ENCODE measurements around the gene AXIN1.
"Not testable (repeated sequence)": the region's sequence is repeated elsewhere in the genome, so short reads cannot be mapped to it uniquely, and the experiment has no call there.

Gene AXIN1, protein sequence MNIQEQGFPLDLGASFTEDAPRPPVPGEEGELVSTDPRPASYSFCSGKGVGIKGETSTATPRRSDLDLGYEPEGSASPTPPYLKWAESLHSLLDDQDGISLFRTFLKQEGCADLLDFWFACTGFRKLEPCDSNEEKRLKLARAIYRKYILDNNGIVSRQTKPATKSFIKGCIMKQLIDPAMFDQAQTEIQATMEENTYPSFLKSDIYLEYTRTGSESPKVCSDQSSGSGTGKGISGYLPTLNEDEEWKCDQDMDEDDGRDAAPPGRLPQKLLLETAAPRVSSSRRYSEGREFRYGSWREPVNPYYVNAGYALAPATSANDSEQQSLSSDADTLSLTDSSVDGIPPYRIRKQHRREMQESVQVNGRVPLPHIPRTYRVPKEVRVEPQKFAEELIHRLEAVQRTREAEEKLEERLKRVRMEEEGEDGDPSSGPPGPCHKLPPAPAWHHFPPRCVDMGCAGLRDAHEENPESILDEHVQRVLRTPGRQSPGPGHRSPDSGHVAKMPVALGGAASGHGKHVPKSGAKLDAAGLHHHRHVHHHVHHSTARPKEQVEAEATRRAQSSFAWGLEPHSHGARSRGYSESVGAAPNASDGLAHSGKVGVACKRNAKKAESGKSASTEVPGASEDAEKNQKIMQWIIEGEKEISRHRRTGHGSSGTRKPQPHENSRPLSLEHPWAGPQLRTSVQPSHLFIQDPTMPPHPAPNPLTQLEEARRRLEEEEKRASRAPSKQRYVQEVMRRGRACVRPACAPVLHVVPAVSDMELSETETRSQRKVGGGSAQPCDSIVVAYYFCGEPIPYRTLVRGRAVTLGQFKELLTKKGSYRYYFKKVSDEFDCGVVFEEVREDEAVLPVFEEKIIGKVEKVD

DNA sequence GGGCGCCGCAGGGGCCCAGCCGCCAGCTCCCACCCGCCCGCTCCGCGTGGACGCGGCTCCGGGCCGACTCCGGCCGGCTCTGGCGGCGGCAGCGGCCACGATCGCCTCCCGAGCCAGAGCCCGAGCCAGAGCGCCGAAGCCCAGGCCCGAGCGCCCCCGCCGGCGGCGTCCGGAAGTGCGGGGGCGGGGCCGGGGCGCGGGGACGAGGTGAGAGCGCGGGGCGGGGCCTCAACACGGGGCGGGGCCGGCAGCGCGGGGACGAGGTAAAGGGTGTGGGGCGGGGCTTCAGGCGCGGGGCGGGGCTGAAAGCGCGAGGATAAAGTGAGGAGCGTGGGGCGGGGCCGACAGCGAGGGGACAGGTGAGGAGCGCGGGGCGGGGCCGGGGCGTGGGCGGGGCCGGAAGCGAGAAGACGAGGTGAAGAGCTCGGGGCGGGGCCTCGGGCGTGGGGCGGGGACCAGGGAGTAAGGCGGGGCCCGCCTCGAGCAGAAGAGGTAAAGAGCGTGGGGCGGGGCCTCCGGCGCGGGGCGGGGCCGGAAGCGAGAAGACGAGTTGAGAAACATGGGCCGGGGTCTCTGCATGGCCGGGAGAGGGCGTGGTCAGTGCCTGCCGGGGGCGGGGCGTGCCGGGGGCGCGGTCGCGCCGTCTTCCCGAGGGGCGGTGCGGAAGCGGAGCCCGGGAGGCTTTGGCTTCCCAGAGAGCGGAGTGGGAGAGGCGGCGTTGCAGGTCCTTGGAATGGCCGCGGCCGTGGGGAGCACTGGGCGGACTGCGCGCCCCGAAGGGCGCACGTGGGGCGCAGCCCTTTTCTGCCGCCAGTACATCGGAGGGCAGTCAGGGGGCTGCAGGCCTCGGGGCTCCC is at the start of gene AXIN1:
Gene AXIN1, minus strand, starts transcription at position 177 of the 857 bp plus-strand sequence. CDS start 5,698 bp downstream, outside the sequence.
- DNase-seq (ENCODE audit: low spot score) = peak; percentile 96

DNA sequence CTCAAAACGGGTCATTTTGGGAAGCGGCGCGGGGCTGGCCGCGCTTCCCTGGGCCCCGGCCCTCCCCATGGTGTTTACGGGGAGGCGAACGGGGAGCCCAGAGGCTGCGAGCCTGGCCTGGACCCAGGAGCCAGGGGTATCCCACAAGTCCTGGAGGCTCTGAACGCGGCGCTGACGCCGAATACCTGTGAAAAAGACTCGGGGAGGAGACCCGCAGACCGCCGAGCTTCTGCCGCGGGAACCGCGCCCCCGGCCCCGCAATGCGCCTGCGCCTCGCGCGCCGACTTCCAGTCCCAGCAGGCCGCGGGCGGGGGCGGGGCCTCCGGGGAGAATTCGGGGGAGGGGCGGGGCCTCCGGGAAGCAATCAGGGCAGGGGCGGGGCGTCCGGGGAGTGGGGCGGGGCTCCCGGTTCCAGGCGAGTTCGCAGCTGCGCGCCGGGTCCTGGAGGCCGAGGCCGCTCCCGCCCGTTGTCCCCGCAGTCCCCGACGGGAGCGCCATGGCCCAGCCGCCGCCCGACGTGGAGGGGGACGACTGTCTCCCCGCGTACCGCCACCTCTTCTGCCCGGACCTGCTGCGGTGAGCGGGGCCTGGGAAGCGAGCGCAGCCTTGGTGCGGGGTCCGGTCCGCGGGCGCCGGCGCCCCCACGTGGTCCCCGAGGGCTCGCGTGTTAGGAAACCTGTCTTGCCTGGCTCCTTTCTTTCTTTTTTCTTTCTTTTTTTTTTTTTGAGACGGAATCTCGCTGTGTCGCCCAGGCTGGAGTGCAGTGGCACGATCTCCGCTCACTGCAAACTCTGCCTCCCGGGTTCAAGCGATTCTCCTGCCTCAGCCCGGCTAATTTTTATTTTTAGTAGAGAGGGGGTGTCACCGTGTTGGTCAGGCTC is 49.2 kb upstream of the AXIN1 start, which contains the start of gene DECR2:
Gene DECR2, plus strand, starts transcription at position 418 of the 881 bp plus-strand sequence. Its CDS starts 79 bp downstream, at position 497.
- peak; percentile 82 for DNase-seq (ENCODE audit: low spot score)

DNA sequence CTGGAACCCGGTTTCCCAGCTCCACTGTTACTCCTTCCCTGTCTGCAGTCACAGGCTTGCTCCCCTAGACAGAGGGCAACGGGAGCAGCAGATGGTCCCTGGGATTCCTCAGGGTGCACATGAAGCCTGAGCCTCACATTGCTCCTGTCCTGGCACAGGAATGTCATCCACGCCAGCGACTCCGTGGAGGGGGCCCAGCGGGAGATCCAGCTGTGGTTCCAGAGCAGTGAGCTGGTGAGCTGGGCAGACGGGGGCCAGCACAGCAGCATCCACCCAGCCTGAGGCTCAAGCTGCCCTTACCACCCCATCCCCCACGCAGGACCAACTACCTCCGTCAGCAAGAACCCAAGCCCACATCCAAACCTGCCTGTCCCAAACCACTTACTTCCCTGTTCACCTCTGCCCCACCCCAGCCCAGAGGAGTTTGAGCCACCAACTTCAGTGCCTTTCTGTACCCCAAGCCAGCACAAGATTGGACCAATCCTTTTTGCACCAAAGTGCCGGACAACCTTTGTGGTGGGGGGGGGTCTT is 47.6 kb upstream of the AXIN1 start:
- DNase-seq (ENCODE audit: low spot score) = no peak

DNA sequence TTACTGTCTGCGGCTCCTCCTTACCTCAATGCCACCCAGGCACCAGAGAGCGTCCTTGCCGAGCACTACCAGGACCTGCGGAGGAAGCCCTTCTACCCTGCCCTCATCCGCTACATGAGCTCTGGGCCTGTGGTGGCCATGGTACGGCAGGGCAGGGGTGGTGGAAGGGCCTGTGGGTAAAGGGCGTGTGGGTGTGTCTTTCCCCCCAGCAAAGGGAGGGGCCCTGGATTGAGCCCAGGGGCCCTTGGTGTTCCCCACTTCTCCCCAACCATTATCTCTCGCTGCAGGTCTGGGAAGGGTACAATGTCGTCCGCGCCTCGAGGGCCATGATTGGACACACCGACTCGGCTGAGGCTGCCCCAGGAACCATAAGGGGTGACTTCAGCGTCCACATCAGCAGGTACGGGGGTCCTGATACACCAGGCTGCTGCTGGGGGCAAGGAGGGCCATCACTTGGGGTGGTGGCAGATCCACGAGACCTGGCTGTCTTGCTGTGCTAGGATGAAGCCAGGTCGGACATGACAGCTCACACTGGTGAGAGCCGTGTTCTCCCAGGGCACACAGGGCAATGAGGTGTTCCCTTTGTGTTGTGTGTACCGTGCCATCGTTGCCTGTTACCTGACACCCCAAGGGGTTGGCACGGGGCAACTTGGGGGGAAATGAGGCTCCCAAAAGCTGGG is 47.0 kb upstream of the AXIN1 start:
- DNase-seq (ENCODE audit: low spot score) = no peak

DNA sequence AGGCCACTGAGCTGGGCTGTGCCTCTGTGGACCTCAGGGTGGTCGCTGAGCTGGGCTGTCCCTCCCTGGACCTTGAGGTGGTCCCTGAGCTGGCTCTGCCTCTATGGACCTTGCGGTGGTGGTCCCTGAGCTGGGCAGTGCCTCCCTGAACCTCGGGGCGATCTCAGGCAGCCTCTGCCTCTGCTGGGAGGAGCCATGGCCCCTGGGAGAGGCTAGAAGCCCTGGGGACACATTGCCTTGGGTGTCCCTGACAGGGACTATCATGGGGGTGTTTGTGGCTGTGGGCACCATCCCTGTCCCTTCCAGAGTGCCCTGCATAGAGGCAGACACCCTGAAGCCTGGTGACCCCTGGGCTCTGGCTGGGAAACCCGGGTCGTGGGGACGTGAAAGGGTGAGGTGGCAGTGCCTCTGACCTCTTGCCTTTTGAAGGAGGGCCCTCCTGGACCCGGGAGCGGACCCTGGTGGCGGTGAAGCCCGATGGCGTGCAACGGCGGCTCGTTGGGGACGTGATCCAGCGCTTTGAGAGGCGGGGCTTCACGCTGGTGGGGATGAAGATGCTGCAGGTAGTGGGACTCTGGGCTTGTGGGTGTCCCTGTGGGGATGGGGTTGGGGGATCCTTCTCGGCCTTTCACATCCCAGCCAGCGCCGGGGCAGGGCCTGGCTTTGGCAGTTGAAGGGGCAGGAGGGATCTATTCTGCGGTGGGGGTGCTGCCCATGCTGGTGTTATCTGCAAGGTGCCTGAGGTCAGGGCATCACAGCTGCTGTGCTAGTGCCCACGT is 46.2 kb upstream of the AXIN1 start:
- no peak for DNase-seq (ENCODE audit: low spot score)

DNA sequence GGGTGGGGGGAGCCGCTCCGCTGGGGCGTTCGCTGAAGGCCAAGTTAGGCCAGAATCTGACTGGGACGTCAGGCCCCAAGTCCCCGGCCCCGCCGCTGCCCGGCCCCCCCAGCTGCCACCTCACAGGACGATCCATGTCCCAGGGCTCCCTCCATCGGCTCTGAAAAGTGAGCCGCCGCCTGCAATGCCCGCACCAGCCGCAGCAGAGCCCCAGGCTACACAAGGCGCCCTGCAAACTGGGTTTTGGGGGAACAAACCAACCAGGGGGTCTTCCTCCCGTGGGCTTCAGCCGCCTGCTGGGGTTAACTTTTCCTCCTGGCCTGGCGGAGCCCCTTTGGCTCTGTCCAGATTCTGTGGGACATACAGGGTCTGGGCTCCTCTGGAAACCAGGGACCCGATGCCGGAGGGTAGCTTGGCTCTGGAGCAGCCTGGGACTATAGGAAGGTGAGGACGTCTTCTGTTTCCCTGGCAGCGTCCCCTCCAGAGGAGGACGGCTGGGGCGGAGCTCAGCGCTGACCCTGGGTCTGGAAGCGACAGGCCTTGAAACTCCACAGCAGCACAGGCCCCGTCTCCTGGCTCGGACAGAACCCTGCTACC is 45.3 kb upstream of the AXIN1 start:
- peak; percentile 77 for DNase-seq (ENCODE audit: low spot score)

DNA sequence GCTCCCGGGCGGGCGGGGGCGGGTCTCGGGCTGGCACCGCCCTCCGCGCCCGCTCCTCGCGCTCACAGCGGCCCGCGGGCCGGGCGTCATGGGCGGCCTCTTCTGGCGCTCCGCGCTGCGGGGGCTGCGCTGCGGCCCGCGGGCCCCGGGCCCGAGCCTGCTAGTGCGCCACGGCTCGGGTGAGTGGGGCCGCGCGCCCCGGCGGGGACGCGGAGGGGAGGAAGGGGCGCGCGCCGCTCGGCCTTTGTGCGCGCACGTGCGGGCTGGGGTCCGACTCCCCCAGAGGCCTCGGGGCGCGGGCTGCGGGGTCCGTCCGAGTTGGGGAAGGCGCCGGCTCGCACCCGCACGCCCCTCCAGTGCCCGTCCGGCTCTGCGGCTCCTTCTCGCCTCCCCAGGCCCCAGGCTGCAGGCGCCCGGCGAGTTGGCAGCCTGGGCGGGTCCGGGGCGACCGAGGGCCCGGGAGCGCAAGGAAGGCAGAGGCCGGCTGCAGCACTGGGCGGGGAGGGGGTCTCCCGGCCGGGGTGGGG is 44.7 kb upstream of the AXIN1 start, which contains the start of gene NME4:
Gene NME4, plus strand, starts transcription at position 65 of the 527 bp plus-strand sequence. Its CDS starts 24 bp downstream, at position 89.
- no peak for DNase-seq (ENCODE audit: low spot score)

DNA sequence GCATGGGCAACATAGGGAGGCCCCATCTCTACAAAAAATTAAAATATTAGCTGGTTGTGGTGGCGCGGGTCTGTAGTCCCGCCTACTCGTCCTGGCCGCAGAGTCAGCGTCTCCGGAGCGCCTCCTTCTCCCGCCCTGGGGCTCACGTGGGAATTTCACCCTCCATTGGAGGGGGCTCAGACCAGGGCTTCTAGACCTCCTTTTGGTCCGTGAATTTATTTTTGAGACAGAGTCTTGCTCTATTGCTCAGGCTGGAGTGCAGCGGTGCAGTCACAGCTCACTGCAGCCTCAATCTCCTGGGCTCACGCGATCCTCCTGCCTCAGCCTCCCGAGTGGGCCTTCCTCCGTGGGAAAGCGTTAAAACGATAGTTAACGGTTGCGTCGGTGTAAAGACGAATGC is 44.1 kb upstream of the AXIN1 start:
- no peak for DNase-seq (ENCODE audit: low spot score)

DNA sequence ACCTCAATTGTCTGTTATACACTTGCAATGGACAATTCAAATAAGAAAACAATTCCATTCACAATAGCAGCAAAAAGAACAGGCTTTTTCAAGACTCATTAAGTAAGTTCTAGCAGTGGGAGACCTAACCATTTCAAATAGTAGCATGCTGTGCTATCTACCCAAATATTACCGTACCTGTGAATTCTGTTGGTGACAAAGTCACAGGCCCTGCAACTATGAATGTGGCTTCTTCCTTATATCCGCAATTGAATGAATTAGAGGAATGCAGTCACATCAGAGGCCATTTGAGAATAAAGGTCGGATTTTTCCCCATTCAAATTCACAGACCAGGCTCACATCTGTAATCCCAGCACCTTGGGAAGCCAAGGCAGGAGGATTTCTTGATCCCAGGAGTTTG is 43.7 kb upstream of the AXIN1 start:
- no peak for DNase-seq (ENCODE audit: low spot score)

DNA sequence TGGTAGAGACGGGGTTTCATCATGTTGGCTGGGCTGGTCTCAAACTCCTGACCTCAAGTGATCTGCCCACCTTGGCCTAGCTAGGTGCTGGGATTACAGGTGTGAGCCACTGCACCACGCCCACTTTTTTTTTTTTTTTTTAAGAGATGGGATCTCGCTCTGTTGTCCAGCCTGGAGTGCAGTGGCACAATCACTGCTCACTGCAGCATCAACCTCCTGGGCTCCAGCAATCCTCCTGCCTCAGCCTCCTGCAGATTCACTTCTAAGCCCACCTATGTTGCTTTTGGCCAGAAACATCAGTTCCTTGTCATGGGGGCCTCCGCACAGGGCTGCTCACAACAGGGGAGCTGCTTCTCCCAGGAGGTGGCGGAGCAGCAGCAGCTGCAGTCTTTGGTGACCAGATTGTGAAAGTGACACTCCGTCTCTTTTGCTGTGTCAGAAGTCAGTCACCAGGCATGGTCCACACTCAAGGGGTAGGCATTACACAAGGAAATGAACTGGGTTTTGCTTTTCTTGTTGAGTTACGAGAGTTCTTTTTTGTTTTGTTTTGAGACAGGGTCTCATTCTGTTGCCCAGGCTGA is 40.0 kb upstream of the AXIN1 start:
- no peak for DNase-seq (ENCODE audit: low spot score)

DNA sequence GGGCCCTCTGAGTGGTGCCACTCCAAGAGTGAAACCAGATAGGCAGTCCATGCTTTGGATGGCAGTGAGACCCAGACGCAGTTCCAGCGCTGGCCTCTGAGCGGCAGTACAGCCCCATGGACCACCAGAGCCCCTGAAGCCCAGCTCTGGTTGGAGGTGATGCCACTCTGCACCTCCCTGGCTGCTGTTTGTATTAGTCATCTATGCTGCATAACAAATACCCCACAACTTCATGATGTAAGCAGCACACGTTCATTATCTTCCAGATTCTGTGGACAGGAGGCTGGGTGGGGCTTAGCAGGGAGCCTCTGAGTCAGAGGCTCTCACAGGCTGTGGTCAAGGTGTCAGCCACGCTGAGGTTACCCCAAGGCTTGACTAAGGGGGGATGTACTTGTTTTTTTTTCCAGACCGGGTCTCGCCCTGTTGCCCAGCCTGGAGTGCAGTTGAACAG is 39.4 kb upstream of the AXIN1 start:
- peak; percentile 45 for DNase-seq (ENCODE audit: low spot score)

DNA sequence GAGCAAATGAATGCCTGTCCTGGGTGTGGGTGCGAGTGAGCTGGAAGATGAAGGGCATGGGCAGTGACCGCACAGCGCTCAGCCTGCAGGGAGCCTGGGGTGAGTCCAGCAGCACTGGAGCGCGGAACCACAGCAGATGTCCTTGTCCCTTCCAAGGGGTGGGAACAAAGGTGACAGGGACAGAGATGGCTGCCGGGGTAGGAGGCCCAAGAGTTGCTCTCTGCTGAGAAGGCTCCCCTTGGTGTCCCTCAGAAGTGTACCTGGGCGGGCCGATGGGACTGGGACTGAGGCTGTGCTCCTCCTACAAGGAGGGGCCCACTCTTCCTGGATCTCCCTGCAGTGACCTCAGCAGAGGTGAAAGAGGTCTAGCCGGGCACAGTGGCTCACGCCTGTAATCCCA is 36.8 kb upstream of the AXIN1 start:
- DNase-seq (ENCODE audit: low spot score) = no peak

DNA sequence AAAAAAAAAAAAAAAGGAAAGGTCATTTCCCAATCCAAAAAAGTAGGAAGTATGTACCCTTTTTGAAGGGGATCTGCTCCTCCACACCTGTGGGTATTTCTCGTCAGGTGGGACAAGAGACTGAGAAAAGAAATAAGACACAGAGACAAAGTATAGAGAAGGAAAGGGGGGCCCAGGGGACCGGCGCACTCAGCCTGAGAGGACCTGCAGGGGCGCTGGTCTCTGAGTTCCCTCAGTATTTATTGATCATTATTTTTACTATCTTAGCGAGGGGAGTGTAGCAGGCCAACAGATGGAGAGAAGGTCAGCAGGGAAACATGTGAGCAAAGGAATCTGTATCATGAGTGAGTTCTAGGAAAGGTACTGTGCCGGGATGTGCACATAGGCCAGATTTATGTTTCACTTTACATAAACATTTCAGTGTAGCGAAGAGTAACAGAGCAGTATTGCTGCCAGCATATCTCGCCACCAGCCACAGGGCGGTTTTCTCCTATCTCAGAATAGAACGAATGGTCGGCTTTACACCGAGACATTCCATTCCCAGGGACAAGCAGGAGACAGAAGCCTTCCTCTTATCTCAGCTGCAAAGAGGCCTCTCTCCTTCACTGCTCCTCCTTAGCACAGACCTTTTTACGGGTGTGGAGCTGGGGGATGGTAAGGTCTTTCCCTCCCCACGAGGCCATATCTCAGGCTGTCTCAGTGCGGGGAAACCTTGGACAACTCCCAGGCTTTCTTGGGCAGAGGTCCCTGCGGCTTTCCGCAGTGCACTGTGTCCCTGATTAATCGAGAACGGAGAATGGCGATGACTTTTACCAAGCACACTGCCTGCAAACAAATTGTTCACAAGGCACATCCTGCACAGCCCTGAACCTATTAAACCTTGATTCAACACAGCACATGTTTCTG is 35.5 kb upstream of the AXIN1 start:
- DNase-seq (ENCODE audit: low spot score) = not testable (repeated sequence)

DNA sequence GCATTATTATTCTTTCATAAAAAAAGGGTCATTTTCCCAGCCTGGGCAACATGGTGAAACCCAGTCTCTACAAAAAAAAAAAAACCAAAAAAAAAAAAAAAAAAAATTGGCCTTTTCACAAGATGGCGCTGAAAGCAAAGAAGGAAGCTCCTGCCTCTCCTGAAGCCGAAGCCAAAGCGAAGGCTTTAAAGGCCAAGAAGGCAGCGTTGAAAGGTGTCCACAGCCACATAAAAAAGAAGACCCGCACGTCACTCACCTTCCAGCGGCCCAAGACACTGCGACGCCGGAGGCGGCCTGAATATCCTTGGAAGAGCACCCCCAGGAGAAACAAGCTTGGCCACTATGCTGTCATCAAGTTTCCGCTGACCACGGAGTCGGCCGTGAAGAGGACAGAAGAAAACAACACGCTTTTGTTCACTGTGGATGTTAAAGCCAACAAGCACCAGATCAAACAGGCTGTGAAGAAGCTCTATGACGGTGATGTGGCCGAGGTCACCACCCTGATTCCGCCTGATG is 34.2 kb upstream of the AXIN1 start:
- DNase-seq (ENCODE audit: low spot score) = no peak

DNA sequence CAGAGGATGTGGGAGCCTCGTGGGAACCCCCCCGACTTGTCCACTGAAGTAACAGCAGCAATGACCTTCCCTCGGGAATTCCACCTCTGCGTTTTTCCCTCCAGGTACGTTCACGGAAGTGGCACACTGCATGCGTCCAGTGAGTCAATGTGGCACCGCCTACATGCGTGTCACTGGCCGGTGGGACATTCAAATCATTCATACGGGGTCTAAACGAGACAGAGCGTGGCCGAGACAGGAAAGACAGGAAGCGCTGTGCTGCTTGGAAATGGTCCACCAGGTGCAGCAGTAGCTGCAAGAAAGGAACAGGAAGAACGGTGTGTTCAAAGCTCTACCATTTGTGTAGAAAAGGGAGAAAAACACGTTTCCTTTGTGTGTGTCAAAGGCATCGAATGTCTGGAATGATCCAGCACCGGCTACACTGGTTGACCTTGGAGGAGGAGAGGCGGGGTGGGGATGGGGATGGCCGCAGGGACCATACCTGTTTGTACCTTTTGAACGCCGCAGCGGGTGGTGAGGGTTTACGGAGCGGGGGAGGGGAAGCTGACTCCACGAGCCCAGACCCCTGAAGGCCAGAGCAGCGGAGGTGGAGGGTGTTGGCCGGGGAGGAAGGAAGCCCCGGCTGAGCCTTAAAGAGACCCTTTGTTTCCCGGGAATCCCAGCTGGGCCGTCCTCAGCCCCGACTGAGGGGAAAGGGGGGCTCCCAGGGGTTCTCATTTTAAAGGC is 31.0 kb upstream of the AXIN1 start:
- DNase-seq (ENCODE audit: low spot score) = peak; percentile 88
